Tracheal epithelial cell (primary cell): Measurements from ENCODE around the gene COL2A1. TPM values are rescaled to one million over a fixed set of nuclear protein-coding genes. Genes with fewer than 3 reads are reported as not detected.

ENCODE experiments used
- total RNA-seq: library from RNA; depleted of rRNA; stranded (reverse); fragments of >200 nt; gene quantifications from 2 replicates; pipeline ENCODE4 v1.2.1, GENCODE V29; 2014

COL2A1 gene
- 0.48 and 0.64 TPM in 2 replicates for total RNA-seq

GRCh38 chr12:48004053-48004941, at the start of gene COL2A1:
TSS of gene COL2A1 (minus strand) at chr12:48004476. CDS start at chr12:48004321, 155 bp downstream.

GRCh38 chr12:47963340-47964040, 40.8 kb downstream of the COL2A1 start, which contains the start of gene TMEM106C:
TSS of gene TMEM106C (plus strand) at chr12:47963596. CDS start at chr12:47964237, 641 bp downstream.

Other genes with a start within 250 kb of the COL2A1 start
- 3.4 and 8.2 TPM in 2 replicates for gene RAPGEF3, start 245.6 kb downstream of the COL2A1 start, total RNA-seq
- 13.7 and 13.9 TPM in 2 replicates for gene SLC48A1, start 231.2 kb downstream of the COL2A1 start, total RNA-seq
- gene HDAC7, start 184.6 kb downstream of the COL2A1 start, total RNA-seq = 10.9 and 17.6 TPM in 2 replicates
- gene VDR, start 99.5 kb downstream of the COL2A1 start, total RNA-seq = 5.5 and 10.0 TPM in 2 replicates
- 59.5 and 91.9 TPM in 2 replicates for gene TMEM106C, start 40.9 kb downstream of the COL2A1 start, total RNA-seq
- gene SENP1, start 101.6 kb upstream of the COL2A1 start, total RNA-seq = 8.9 and 15.3 TPM in 2 replicates
- gene PFKM, start 114.9 kb upstream of the COL2A1 start, total RNA-seq = 52.9 and 63.4 TPM in 2 replicates
- gene ASB8, start 153.0 kb upstream of the COL2A1 start, total RNA-seq = 9.4 and 10.4 TPM in 2 replicates
- gene CCDC184, start 179.2 kb upstream of the COL2A1 start, total RNA-seq = not detected in 2 replicates
- not detected in 2 replicates for gene OR10AD1, start 198.8 kb upstream of the COL2A1 start, total RNA-seq